HG02678 (cell line): ENCODE measurements around the gene C4orf50.
"Not testable (repeated sequence)": the region's sequence is repeated elsewhere in the genome, so short reads cannot be mapped to it uniquely, and the experiment has no call there.

Experiments
- ATAC-seq: cut with Tn5 transposase; IDR thresholded peaks from one replicate; pipeline ENCODE4 v1.9.1; 2021; ENCODE audit warnings: mild to moderate bottlenecking, moderate library complexity; ENCODE audit not compliant: unreplicated experiment

Gene C4orf50

GRCh38 chr4:5869966-5870619, 148.1 kb downstream of the C4orf50 start:
- no peak for ATAC-seq

GRCh38 chr4:5867866-5868265, 150.4 kb downstream of the C4orf50 start:
- ATAC-seq: no peak

GRCh38 chr4:5866841-5867813, 151.1 kb downstream of the C4orf50 start:
- ATAC-seq: no peak

DNA sequence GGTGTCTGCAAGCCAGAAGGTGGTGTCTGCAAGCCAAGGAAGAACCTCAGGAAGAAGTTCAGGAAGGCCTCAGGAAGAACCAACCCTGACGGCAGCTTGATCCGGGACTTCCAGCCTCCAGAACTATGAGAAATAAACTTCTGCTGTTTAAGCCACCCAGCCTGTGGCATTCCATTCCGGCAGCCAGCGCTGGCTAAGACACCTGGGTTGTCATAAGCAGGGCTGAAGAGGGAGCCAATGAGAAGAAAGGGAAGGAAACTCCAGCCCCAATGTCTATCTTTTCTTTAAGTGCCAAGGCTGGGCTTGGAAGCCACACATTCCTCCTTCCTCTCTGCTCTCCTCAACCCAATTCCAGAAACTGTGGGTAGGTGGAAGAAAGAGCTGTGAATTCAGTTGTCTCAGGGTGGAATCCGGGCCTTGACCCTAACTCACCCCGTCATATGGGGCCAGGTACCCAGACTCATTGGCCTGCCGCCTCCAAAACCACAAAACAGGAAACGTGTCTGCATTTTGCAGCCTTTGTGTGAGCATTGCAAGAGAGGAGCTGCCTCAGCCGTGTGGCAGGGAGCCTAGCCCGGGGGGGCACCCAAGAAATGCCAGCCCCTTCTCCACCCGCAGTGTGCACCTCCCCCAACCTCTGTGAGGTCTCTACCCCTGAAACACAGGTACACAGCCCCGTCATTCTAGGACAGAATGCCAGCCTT, 152.2 kb downstream of the C4orf50 start:
- no peak for ATAC-seq

DNA sequence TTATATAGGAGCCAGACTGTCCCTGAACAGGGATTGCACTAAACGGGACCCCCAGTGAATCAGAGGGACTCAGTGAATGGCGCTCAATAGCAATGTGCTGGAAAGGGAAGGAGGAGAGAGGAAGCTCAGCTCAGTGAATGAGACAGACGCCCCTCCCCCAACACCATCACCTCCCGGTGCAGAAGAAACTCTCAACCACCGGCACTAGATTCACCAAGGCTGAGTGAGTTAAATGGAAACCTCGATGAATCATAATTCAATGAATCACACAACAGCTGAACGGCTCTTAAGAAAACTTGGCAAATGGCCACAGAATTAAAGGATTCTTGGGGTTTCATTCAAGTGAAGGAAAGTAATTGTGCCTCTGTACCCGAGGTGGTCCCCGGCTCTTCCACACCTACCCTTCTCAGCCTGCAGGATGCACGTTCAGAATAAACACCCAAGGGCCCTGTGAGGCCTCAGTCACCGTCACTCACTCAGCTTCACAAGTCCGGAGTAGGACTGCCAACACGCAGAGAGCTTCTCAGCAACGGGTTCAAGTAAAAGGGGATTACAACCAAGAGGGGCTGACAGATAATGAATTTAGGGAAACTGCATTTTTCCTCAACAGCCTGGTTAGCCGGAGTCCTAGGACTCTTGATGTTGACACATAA, 154.6 kb downstream of the C4orf50 start:
- ATAC-seq: no peak

GRCh38 chr4:5858020-5858769, 160.0 kb downstream of the C4orf50 start:
- ATAC-seq: no peak

- ATAC-seq: no peak
Measured at GRCh38 chr4:5857199-5857598, 161.0 kb downstream of the C4orf50 start.

GRCh38 chr4:5856362-5856761, 161.9 kb downstream of the C4orf50 start:
- not testable (repeated sequence) for ATAC-seq

DNA sequence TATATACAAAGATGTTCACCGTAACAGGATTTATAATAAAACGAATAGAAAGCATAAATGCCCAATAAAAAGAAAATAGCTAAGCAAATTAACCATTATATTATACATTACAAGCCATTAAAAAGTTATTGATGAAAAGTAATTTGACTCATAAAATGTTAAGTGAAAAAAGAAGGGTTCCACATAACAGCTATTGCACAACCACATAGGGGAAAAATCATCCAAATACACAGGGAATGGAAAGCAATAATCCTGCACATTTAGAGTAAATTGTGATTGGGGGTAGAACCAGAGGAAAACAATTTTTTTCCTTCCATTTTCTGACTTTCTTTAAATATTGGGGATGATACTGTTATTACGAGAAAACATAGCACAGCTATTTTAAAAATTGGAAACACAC, 163.3 kb downstream of the C4orf50 start:
- no peak for ATAC-seq

- no peak for ATAC-seq
Measured at GRCh38 chr4:5852523-5853202, 165.6 kb downstream of the C4orf50 start.

DNA sequence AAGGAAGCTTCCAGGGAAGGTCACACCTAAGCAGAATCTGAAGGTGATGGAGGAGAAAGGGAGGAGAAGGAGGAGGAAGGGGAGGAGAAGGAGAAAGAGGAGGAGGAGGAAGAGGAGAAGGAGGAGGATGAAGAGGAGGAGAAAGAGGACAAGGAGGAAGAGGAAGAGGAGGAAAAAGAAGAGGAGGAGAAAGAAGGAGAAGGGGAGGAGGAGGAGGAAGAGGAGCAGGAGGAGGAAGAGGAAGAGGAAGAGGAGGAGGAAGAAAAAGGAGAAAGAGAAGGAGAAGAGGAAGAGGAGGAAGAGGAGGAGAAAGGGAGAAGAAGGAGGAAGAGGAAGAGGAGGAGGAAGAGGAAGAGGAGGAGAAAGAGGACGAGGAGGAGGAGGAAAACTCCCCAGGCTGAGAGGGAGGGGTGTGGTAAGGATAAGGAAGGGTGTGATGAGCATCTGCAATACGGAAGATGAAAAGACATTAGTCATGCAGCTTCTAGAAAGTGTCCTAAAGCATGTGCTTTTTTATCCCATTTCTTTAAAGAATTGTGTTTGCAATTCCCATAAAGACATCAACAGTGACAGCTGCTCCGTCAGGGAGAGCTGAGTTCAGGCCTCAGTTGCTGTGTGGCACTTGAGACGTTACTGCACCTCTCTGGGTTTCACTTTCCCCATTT, 166.5 kb downstream of the C4orf50 start:
- ATAC-seq: no peak
